Prostate gland (tissue), 2 donors: ENCODE results near the gene MRM2. TPM values are rescaled to one million over a fixed set of nuclear protein-coding genes. Genes with fewer than 3 reads are reported as not detected.

Experiments
- DNase-seq: peaks from one replicate; pipeline ENCODE4 v3.0.0-alpha.2; 2019; ENCODE audit warnings: low spot score
- H3K27ac ChIP-seq, 2 donors: fragments of 200-600 bp; sonication (generic); 2 replicates each; pipeline ENCODE4 v1.5.1; 2017 to 2019
- H3K27me3 ChIP-seq: fragments of 200-600 bp; sonication (generic); replicated peaks from 2 replicates; pipeline ENCODE4 v1.5.1; 2019; ENCODE audit not compliant: insufficient read depth
- H3K36me3 ChIP-seq, 2 donors: fragments of 200-600 bp; sonication (generic); 1 replicate in 1 of 2; 2 replicates in 1 of 2; pipeline versions ENCODE4 v1.5.1 to v1.8.1; 2017 to 2019
- H3K4me1 ChIP-seq: fragments of 200-600 bp; sonication (generic); replicated peaks from 2 replicates; pipeline ENCODE4 v1.5.1; 2019
- H3K4me3 ChIP-seq, 2 donors: fragments of 200-600 bp; sonication (generic); 2 replicates each; pipeline ENCODE4 v1.5.1; 2017 to 2019
- H3K9me3 ChIP-seq: fragments of 200-600 bp; sonication (generic); 2 replicates; pipeline ENCODE4 v1.5.1; 2017
- POLR2A ChIP-seq: fragments of 450-650 bp; IDR thresholded peaks from one replicate; pipeline ENCODE4 v1.6.1; 2016; ENCODE audit warnings: antibody characterized with exemption, mild to moderate bottlenecking
- POLR2AphosphoS5 ChIP-seq: sonication (generic); formaldehyde crosslinking; IDR thresholded peaks from one replicate; pipeline ENCODE4 v1.6.1; 2017; ENCODE audit warnings: antibody characterized with exemption
- WGBS: methylation state at CpG from one replicate; pipeline ENCODE4 v1.1.5; 2018; 5-methylcytosine and 5-hydroxymethylcytosine counted together
- intact Hi-C: fragments of 100-400 bp; cut with DNase I; formaldehyde crosslinking; loops from one replicate; pipeline ENCODE4 v1.14.2; 2022
- total RNA-seq, 2 donors: library from RNA; depleted of rRNA; stranded (reverse); fragments of >200 nt; gene quantifications; one replicate each; pipeline ENCODE4 v1.1.0, GENCODE V29; 2016
- TF ChIP-seq, protein P1 (sequence below), 4 experiments: fragments of 200-600 bp in 2 of 4; fragments of 450-650 bp in 2 of 4; sonication (generic) in 2 of 4; IDR thresholded peaks; 1 replicate in 3 of 4; 2 replicates in 1 of 4; pipeline ENCODE4 v1.5.1; 2016 to 2019; ENCODE audit warnings: antibody characterized with exemption in 4 of 4, mild to moderate bottlenecking in 2 of 4, moderate library complexity in 2 of 4

Gene MRM2
- total RNA-seq, 2 donors from 2014 or later = 21.8 to 23.0 TPM

GRCh38 chr7:2257651-2258050 is 15.6 kb upstream of the MRM2 start:
- TF ChIP-seq POLR2A (no peak), POLR2AphosphoS5 (no peak)
- TF ChIP-seq, protein P1, sequence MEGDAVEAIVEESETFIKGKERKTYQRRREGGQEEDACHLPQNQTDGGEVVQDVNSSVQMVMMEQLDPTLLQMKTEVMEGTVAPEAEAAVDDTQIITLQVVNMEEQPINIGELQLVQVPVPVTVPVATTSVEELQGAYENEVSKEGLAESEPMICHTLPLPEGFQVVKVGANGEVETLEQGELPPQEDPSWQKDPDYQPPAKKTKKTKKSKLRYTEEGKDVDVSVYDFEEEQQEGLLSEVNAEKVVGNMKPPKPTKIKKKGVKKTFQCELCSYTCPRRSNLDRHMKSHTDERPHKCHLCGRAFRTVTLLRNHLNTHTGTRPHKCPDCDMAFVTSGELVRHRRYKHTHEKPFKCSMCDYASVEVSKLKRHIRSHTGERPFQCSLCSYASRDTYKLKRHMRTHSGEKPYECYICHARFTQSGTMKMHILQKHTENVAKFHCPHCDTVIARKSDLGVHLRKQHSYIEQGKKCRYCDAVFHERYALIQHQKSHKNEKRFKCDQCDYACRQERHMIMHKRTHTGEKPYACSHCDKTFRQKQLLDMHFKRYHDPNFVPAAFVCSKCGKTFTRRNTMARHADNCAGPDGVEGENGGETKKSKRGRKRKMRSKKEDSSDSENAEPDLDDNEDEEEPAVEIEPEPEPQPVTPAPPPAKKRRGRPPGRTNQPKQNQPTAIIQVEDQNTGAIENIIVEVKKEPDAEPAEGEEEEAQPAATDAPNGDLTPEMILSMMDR (IDR thresholded peaks at IDR 0.05) = no peak
- no peak for DNase-seq
- WGBS = 93% methylated on average over 17 of the region's 17 CpGs
- no peak overlapping the region for H3K27ac ChIP-seq
- no peak overlapping the region for H3K4me3 ChIP-seq
- intact Hi-C loops = no loop called here
- H3K9me3 ChIP-seq = no peaks in the 10 kb centered on the region
- H3K27me3 ChIP-seq = no peaks in the 10 kb centered on the region
- H3K36me3 ChIP-seq = no peaks in the 10 kb centered on the region
- no peaks in the 10 kb centered on the region for H3K4me1 ChIP-seq

DNA sequence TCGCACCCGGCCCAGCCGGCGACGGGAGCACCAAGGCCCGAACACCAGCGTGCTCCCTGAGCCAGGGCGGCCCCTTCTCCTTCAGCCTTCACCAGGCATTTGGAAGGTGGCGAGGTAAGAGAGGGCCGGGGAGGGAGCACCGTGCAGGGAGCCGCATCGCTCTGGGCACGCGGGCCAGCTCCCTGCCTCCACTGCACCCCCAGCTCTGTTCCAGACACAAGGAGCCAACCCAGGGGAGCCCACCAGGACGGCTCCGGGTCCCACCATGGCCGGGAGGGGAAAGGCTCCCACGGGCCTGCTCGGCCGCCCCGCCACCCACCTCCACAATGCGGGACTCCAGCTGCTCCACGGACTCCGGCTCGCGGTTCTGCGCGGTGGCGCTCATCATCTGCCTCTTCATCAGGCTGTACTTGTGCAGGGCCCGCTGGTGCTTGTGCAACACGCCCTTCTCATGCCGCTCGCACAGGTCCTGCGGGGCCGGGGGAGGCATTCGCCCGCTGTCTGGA is 15.1 kb upstream of the MRM2 start:
- WGBS = 95% methylated on average over 38 of the region's 38 CpGs
- H3K36me3 ChIP-seq = no peaks in the 10 kb centered on the region
- H3K27me3 ChIP-seq = no peaks in the 10 kb centered on the region
- no peak overlapping the region for H3K27ac ChIP-seq
- TF ChIP-seq POLR2A = no peak
- TF ChIP-seq, protein P1 (IDR thresholded peaks at IDR 0.05) = no peak
- TF ChIP-seq POLR2AphosphoS5 = no peak
- no peak overlapping the region for H3K4me3 ChIP-seq
- no peak for DNase-seq
- H3K4me1 ChIP-seq = no peaks in the 10 kb centered on the region
- intact Hi-C loops = no loop called here
- H3K9me3 ChIP-seq = no peaks in the 10 kb centered on the region

GRCh38 chr7:2256306-2257045 is 14.5 kb upstream of the MRM2 start:
- intact Hi-C loops = no loop called here
- no peak overlapping the region for H3K27ac ChIP-seq
- no peaks in the 10 kb centered on the region for H3K27me3 ChIP-seq
- DNase-seq = no peak
- WGBS = 94% methylated on average over 44 of the region's 44 CpGs
- H3K36me3 ChIP-seq = no peaks in the 10 kb centered on the region
- TF ChIP-seq POLR2AphosphoS5 = no peak
- TF ChIP-seq, protein P1 (IDR thresholded peaks at IDR 0.05) = no peak
- no peak for TF ChIP-seq POLR2A
- no peaks in the 10 kb centered on the region for H3K4me1 ChIP-seq
- no peak overlapping the region for H3K4me3 ChIP-seq
- no peaks in the 10 kb centered on the region for H3K9me3 ChIP-seq

DNA sequence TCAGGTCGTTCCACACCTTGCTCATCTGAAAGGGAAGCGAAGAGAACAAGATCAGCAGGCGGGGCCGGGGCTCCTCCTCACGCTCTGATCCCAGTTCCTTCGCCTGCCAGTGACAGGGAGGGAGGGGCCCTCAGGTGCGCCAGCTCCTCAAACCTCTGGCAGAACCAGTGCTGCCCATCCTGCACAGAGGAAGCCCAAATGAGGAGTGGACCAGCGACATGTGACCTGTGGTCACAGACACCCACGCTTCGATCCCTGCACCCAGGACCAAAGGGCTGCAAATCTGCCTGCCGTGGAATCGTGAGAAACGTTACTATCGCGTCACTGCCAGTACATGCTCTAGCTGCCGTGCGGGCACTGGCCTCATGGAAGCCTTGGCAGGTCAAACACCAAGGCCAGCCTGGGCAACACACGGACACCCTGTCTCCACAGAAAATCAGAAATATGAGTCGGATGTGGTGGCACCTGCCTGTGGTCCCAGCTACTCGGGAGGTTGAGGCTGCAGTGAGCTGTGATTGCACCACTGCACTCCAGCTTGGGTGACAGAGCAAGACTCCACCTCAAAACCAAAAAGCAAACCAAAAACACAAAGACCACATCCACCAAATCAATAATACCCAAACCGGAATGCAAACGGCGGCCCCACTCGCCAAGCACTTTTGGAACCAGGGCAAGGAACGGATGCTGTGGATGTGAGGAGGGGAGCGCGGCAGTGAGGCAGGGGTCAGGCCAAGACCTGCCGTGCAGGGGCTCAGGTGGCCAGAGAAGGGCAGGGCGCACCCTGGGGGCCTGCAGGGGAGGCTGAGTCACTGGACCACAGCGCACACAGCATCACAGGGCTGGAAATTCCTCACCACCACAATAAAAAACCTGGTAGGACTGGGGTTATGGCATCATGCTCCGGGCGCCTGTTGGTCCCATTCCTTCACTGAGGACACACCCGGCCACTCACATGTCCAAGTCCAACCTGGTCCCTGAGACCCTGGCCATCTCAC is 13.4 kb upstream of the MRM2 start:
- no peak for TF ChIP-seq POLR2AphosphoS5
- TF ChIP-seq, protein P1 (IDR thresholded peaks at IDR 0.05) = no peak
- intact Hi-C loops = no loop called here
- no peaks in the 10 kb centered on the region for H3K27me3 ChIP-seq
- H3K4me1 ChIP-seq = no peaks in the 10 kb centered on the region
- H3K4me3 ChIP-seq = no peak overlapping the region
- H3K27ac ChIP-seq = no peak overlapping the region
- H3K9me3 ChIP-seq = no peaks in the 10 kb centered on the region
- DNase-seq = no peak
- H3K36me3 ChIP-seq = no peaks in the 10 kb centered on the region
- 89% methylated on average over 33 of the region's 33 CpGs for WGBS
